ENCODE data around the gene ZNF394. TPM values are rescaled to one million over a fixed set of nuclear protein-coding genes. Genes with fewer than 3 reads are reported as not detected.

Gene ZNF394
- total RNA-seq, 1 donor from 2014 or later, result 24.2 TPM

DNA sequence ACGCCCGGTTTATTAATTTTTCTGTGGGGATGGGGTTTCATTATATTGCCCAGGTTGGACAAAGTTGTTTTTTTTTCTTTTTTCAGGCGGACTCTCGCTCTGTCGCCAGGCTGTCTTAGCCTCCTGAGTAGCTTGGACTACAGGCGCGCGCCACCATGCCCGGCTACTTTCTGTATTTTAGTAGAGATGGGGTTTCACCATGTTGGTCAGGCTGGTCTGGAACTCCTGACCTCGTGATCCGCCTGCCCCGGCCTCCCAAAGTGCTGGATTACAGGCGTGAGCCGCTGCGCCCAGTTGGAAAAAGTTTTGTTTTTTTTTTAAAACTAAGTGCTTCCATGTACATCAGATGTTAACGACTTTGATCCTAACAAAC lies 542 bp upstream of the ZNF394 start:
- Histone ChIP-seq H3K4me3 (ENCODE audit: low read depth, low read length) (peak overlapping the region; percentile 97), H3K27me3 (ENCODE audit: control insufficient read depth, insufficient read depth, low read length) (no peaks in the 10 kb centered on the region), H3K36me3 (ENCODE audit: control insufficient read depth, insufficient read depth, low read length) (peaks cover 10% of the 10 kb centered on the region)
- TF ChIP-seq, protein P1, sequence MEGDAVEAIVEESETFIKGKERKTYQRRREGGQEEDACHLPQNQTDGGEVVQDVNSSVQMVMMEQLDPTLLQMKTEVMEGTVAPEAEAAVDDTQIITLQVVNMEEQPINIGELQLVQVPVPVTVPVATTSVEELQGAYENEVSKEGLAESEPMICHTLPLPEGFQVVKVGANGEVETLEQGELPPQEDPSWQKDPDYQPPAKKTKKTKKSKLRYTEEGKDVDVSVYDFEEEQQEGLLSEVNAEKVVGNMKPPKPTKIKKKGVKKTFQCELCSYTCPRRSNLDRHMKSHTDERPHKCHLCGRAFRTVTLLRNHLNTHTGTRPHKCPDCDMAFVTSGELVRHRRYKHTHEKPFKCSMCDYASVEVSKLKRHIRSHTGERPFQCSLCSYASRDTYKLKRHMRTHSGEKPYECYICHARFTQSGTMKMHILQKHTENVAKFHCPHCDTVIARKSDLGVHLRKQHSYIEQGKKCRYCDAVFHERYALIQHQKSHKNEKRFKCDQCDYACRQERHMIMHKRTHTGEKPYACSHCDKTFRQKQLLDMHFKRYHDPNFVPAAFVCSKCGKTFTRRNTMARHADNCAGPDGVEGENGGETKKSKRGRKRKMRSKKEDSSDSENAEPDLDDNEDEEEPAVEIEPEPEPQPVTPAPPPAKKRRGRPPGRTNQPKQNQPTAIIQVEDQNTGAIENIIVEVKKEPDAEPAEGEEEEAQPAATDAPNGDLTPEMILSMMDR (IDR thresholded peaks at IDR 0.05; ENCODE audit: insufficient read depth, low read length, severe bottlenecking), result no peak
- DNase-seq (ENCODE audit: low read depth) (no peak), FAIRE-seq (no peak)

DNA sequence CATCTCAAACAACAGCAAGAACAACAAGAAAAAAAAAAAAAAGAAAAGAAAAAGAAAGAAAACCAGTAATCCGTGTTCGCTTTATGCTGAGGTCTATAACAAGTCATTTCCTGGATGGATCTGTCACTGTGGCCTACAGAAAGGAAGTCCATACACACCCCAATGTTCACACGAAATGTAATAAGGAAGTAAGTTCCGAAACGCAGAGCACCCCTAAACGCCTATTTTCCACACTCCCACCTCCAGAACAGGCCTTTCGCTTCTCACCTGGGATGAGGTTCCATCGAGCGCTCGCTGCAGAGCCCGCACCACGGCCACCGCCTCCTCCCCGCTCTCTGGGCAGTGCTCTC lies 735 bp downstream of the ZNF394 start:
- Histone ChIP-seq H3K27me3 (ENCODE audit: control insufficient read depth, insufficient read depth, low read length) (no peaks in the 10 kb centered on the region), H3K4me3 (ENCODE audit: low read depth, low read length) (peak overlapping the region; percentile 97), H3K36me3 (ENCODE audit: control insufficient read depth, insufficient read depth, low read length) (peaks cover 12% of the 10 kb centered on the region)
- DNase-seq (ENCODE audit: low read depth) (peak; percentile 27), FAIRE-seq (no peak)
- TF ChIP-seq, protein P1 (IDR thresholded peaks at IDR 0.05; ENCODE audit: insufficient read depth, low read length, severe bottlenecking), result no peak

DNA sequence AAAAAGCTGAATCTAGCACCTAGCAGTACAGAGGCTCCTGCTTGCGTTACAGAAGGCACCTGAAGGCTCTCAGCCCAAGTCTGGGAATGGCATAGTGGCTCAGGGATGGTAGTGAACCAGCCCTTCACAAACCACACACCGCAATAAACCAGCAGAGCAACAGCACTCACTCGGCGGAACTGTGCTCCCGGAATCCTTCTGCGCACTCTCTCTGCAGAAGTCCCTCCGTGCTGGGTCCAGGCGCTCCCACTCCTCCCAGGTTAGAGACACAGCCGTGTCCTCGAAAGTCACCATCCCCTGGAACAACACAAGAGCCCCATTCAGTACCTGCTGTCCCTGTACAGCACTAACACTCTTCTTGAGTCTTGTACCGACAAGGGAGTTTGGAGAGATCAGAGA lies 1.5 kb downstream of the ZNF394 start:
- TF ChIP-seq, protein P1 (IDR thresholded peaks at IDR 0.05; ENCODE audit: insufficient read depth, low read length, severe bottlenecking), result no peak
- no peak for FAIRE-seq
- H3K27me3 ChIP-seq (ENCODE audit: control insufficient read depth, insufficient read depth, low read length), result no peaks in the 10 kb centered on the region
- peaks cover 20% of the 10 kb centered on the region for H3K36me3 ChIP-seq (ENCODE audit: control insufficient read depth, insufficient read depth, low read length)
- no peak for DNase-seq (ENCODE audit: low read depth)
- H3K4me3 ChIP-seq (ENCODE audit: low read depth, low read length), result peak overlapping the region; percentile 97

DNA sequence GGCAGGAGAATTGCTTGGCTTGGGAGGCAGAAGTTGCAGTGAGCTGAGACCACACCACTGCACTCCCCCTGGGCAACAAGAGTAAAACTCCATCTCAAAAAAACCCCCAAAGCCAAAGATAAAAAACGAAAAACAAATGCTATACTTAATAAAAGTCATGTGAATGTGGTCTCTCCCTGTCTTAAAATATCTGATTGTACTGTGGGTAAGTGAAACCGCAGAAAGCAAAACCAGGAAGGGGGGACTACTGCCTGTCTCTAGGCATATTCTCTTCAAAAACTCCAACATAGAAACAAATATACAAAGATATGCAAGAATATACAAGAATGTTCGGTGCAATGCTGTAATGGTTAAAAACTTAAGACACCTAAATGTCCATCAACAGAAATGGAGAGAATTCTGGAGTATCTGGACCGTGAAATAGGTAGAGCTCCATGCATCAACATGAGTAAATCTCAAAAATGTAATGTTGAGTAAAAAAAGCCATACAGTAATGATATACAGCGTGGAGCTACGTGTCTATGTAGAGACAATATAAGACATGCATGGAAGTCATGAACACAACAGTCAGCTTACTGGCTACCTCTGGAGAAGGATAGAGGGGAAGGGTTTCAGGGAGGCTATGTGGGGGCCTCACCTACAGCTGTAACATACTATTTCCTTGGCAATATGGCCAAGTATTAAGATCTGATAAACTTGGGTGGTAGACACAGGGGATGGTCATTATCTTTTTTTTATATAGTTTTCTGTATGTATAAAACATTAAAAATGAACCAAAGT lies 2.1 kb downstream of the ZNF394 start:
- DNase-seq (ENCODE audit: low read depth), result no peak
- Histone ChIP-seq H3K36me3 (ENCODE audit: control insufficient read depth, insufficient read depth, low read length) (peaks cover 21% of the 10 kb centered on the region), H3K4me3 (ENCODE audit: low read depth, low read length) (peak overlapping the region; percentile 97), H3K27me3 (ENCODE audit: control insufficient read depth, insufficient read depth, low read length) (no peaks in the 10 kb centered on the region)
- no peak for FAIRE-seq
- TF ChIP-seq, protein P1 (IDR thresholded peaks at IDR 0.05; ENCODE audit: insufficient read depth, low read length, severe bottlenecking), result no peak

DNA sequence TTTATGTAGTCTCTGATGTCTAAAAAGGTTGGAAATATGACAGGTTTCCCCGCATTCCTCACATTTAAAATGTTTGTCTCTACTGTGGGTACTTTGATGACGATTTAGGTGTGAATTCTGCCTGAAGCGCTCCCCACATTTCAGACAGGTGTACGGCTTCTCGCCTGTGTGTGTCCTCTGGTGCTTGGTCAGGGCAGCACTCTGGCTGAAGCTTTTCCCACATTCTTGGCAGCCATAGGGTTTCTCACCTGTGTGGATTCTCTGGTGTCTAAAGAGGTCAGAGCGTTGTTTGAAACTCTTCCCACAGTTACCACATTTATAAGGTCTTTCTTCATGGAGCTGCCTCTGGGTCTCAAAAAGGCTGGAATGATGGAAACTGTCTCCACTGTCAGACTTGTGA lies 6.3 kb downstream of the ZNF394 start:
- no peaks in the 10 kb centered on the region for H3K27me3 ChIP-seq (ENCODE audit: control insufficient read depth, insufficient read depth, low read length)
- DNase-seq (ENCODE audit: low read depth) (no peak), FAIRE-seq (no peak)
- H3K36me3 ChIP-seq (ENCODE audit: control insufficient read depth, insufficient read depth, low read length), result peaks cover 23% of the 10 kb centered on the region
- TF ChIP-seq, protein P1 (IDR thresholded peaks at IDR 0.05; ENCODE audit: insufficient read depth, low read length, severe bottlenecking), result no peak
- H3K4me3 ChIP-seq (ENCODE audit: low read depth, low read length), result no peak overlapping the region

DNA sequence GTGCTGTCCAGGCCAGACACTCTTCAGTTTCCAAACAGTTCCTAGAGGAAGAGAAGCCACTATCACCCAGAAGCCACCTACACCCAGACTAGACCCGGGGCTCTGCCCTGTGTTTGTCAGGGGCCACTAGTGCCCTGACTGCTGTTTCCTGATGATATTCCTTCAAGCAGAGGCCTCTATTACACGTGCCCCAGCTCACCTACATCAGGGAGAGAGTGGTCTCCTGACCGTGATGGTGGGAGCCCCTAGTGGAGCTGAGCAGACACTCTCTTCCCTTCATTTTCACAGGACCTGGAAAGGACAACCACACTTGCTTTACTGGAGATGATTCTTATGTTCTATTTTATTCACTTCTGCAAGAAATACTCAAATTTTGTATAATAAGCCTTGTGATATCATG lies 9.2 kb downstream of the ZNF394 start:
- FAIRE-seq, result no peak
- H3K36me3 ChIP-seq (ENCODE audit: control insufficient read depth, insufficient read depth, low read length), result peaks cover 13% of the 10 kb centered on the region
- TF ChIP-seq, protein P1 (IDR thresholded peaks at IDR 0.05; ENCODE audit: insufficient read depth, low read length, severe bottlenecking), result no peak

More for the DNA sequence above, 9.2 kb downstream of the ZNF394 start:
- Histone ChIP-seq H3K27me3 (ENCODE audit: control insufficient read depth, insufficient read depth, low read length) (no peaks in the 10 kb centered on the region), H3K4me3 (ENCODE audit: low read depth, low read length) (no peak overlapping the region)
- DNase-seq (ENCODE audit: low read depth), result no peak

Measured in bronchial epithelial cell (primary cell).